ENCODE data around the gene PSMG3.

The PSMG3 gene

DNA sequence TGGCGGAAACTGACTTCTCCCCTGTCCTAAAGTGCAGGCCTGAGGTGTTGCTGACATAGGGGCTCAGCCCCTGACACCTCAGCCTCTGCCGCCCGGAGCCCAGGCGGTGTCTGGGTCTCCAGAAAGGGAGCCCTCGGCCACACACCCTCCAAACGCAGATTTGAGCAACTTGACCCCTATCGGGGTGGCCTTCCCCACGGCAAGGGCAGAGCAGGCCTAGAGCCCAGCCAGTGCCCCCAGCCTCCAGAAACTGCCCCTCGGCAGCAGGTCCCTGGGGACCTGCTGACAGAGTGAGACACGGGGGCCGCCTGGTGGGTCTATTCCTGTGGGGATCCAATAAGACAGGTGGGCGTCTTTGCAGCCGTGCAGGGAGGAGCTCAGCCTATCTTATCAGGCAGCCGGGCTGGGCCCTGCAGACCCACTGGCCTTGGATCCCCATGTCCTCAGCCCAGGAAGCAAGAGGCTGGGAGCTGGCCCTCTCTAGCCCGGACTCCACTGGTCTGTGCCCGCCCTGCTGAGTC lies 24.9 kb downstream of the PSMG3 start:
- DNase-seq (ENCODE audit: low read depth), result no peak

DNA sequence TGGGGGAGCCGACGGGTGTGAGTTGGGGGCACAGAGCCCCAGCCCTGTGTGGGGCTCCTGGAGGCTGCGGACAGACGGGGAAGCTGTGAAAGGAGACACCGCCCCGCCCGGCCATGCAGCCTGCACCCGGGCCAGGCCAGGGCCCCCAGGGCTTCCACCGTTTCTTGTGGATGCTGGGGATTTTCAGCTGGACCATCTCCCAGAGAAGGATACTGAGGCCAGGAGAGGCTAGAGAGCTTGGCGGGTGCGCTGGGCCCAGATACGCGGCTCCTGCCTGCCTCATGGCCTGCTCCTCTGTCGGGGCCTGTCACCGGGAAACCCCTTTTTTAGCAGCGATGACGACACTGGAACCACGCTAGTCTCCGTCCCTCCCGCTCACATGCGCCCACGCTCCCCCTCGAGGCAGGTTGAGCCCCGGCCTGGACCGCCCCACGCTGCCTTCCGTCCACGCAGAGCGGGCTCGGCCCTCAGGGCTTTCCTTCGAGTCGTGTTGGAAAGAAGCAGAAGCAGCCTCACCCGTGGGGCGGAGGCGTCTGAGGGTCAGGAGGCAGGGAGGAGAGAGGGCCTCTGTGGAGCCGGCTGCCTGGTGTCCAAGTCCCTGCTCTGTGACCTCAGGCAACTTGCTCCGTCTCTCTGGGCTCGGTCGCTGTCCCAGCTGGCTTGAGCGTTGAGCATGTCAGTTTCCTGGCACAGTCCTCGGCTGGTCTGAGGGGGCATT lies 25.5 kb downstream of the PSMG3 start:
- no peak for DNase-seq (ENCODE audit: low read depth)

DNA sequence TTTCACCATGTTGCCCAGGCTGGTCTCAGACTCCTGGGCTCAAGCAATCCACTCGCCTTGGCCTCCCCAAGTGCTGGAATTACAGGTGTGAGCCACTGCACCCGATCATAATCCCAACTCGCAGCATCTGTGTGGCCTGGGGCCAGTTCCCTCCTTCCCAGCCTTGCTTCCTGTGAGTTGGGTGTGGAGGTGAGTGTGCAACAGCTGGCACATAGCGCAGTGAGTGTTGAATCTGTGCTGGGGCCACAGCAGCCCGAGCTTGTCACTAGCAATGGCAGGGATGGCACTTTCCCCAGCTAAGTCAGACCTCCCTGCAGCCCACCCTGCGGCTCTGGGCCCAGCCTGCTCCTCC lies 26.0 kb downstream of the PSMG3 start:
- DNase-seq (ENCODE audit: low read depth), result no peak

DNA sequence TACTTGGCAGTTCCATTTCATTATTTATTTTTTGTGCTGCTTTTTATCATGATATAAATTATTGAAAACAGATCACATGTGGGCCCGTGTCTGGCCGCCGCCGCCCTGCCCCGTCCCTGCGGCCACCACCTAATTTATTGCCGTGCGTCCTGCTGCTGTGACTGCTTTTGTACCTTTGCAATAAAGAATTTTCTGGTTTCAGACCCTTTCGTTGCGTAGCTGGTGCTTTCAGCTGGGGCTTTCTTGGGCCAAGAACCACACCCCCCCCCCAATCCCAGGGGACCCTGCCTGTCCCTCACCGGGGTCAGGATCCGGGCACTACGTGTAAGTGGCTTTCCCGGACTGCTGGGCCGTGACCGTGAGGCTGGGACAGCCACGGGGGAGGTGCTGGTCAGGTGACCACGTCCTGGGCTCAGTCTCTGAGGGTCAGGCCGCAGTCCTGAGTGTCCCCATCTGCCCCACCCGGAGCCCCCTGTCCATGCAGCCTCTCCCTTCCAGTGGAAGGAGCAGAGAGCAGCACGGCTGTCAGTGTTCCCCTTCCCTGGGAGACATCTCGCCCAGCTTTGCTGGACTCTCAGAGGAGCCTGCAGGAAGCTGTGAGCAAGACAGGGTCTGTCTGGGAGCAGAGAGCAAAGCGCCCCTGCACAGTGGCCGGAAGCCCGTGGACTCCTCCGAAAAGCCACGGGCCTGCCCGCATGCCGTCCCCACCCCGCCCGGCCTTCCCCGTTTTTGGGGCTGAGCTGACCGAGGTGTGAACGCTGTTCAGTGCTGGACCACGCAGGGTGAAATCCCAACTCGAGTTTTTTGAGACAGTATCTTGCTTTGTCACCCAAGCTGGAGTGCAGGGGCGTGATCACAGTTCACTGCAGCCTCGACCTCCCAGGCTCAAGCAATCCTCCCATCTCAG lies 26.7 kb downstream of the PSMG3 start:
- no peak for DNase-seq (ENCODE audit: low read depth)

DNA sequence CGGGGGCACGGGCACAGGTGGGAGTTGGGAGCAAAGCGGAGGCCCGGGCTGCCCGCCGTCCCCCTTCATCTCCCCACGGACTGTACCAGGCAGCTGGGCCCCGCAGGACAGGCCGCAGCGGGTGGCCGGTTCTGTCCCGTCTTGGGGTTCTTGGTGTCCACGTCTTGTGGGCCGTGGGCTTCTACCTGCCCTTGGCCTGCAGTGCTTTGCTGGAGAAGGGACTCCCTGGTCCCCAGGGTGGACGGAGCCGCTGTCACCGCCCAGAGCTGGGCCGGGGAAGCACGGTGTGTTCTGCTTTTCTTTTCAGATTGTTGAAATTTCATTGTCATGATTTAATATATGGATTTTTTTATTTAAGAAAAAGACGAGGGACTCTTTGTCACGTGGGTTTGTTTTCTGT lies 27.5 kb downstream of the PSMG3 start:
- DNase-seq (ENCODE audit: low read depth), result no peak

DNA sequence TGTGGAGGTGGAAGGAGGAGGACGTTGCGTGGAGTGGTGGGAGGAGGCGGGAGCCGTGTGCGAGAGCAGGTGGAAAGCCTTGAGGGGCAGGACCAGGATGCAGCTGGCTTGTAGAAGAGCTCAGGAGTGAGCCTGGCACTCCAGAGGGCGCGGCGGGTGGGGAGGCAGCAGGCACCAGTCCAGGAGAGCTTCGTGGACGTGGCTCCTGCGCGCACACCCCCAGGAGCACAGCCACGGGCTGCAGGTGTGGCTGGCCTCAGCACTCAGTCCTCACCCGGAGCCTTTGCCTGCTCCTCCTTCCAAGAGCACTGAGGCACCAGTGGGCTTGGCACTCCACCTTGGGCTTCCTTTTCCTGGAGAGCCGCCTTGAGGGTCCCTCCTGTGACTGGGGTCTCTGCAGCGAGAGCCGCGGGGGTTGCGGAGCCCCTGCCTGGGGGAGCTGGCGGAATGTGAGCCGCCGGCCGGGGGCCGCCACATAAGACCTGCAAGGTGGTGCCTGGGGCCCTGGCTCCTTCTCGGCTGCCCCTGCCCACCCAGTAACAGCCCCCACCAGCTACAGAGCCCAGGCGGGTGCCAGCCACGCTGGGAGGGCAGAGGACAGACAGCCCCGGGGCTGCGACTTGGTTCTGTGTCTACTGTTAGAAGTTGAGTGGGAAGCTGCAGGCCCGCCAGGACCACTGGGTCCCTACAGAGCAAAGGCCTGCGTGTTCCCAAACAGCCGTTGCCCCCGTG lies 28.2 kb downstream of the PSMG3 start:
- DNase-seq (ENCODE audit: low read depth), result no peak

DNA sequence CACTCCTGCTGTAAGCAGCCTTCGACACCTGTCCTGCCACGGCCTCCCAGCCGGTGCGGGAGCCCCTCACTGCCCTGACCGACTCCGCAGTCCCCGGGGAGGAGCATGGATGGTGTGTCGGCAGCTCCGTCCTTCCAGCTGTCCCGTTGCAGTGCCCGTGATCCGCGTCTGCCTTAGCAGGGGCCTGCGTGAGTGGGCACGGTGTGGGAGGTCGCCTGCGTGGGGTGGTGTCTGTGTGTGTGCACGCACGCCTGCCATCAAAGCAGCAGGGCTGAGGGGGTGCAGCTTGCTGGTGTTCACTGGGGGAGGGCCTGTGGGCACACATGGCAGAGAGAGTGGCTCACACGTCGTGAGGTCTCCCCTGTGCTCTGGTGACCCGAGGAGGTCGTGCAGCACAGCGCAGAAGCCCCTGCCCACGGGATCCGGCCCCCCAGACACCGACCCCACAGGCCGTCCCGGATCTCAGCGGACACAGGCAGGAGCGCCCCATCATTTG lies 29.0 kb downstream of the PSMG3 start:
- no peak for DNase-seq (ENCODE audit: low read depth)

DNA sequence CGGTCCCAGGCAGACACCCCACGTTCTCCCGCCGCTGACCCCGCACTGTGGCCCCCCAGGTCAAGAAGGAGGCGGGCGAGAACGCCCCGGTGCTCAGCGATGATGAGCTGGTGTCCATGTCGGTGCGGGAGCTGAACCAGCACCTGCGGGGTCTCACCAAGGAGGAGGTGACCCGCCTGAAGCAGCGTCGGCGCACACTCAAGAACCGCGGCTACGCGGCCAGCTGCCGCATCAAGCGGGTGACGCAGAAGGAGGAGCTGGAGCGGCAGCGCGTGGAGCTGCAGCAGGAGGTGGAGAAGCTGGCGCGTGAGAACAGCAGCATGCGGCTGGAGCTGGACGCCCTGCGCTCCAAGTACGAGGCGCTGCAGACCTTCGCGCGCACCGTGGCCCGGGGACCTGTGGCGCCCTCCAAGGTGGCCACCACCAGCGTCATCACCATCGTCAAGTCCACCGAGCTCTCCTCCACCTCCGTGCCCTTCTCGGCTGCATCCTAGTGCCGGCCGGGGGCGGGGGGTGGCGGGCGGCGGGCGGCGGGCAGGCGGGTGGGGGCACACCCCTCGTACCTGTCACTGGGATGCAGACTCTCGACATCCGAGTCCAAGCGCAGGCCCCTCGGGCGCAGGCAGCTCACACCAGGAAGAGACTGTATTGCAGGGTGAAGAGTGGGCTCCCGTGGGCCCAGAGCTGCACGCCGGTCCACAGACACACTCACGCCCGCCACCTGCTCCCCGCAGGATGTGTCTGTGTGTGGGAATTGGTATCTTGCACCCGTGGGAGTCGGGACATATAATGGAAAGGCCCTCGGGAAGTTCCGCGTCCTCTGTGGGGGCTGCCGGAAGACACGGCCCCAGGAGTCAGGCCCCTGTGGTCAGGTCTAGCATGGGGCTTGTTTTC lies 29.7 kb downstream of the PSMG3 start:
- no peak for DNase-seq (ENCODE audit: low read depth)

DNA sequence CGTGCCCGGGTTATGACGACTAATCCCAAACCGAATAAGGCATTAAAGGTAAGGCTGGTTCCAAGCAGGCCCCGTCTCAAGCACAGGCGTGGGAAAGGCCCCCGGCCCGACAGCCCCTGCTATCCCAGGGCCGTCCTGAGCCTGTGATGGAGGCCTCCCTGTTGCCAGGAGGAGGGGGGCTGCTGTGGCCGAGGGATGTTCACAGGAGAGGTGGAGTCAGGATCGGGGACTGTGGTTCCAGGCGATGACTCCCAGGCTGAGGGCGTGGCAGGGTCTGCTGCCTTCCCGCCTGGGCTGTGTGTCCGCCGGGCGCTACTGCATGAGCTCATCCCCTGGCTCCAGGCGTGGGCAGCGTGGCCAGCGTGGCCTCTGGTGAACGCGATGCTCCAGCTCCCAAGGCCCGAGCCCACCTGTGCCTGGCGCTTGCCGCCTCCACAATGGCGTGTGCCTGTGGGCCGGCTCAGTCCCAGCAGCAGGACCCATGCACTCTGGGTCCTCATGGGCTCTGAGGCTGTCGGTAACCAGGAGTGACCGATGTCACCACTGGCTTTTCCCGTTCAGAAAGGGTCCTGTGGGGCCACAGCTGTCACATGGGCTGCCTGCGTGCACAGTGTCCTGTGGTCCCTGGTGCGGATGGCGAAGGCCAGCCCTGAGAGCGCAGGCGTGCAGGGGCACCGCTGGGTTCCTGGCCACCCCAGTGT lies 30.5 kb downstream of the PSMG3 start:
- no peak for DNase-seq (ENCODE audit: low read depth)

DNA sequence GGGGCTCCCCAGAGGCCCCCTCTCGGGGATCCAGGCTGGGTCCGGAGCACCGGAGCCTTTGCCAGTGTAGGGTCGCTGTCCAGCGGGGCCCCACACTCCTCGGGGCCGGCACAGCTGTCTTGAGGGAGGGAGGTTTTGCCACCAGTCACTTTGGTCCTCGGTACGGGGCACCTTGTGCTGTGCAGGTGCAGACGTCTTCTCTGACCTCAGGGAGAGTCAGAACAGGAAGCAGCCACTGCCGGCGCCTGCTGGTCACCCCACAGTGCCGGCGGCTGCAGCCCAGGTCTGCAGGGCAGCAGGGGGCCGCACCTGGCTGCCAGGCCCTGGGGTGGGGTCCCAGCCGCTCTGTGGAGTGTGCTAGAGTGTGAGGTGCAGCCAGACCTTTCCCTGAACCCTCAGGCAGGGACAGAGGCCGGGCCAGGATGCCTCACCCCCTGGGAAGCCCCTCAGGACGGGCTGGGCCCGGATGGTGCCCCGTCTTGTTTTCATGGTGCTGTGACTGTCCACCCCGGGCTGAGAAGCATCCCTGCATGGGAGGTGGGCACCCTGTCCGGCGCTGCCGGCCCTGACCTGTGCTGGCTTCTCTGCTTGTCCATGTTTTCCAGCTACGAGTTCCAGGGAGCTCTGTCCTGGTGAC lies 31.2 kb downstream of the PSMG3 start:
- DNase-seq (ENCODE audit: low read depth), result no peak

DNA sequence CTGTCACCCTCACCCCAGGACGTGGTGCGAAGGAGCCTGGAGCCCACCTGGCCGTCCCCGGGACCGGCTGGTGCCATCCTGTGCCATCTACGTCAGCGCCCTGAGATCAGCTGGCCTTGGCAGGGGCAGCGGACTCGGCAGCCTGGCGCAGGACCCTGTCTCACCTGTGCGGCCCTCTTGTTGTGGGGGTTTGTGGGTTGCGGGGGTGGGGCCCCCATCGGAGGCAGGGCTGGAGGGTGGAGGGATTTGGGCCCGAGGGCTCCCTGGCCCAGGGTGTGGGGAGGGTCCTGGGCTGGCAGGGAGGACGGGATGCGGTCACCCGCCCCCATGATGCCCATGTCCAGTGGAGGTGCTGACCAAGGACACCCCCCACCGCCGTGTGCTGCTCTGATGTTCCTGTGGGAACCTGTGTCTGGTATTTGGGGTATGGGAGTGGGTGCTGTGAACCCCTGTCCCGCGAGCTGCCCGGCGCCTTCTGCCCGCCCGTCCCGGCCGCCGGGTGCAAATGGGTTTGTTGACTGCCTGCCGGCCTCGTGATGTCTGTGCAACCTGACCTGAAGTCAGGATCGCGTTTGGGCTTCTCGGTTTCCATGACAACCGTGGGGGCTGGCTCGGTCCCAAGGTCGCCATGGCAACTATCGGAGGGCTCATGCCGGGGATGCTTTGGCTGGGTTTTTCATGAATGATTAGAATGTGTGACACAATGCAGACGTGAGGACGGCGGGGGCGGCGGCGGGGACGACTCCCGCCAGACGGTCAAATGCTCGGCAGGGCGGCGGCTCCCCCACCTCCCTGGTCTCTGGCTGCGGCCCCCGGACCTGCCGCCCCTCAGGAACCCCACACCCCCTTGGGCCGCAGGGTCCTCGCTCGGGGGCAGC lies 32.1 kb downstream of the PSMG3 start:
- peak; percentile 62 for DNase-seq (ENCODE audit: low read depth)

DNA sequence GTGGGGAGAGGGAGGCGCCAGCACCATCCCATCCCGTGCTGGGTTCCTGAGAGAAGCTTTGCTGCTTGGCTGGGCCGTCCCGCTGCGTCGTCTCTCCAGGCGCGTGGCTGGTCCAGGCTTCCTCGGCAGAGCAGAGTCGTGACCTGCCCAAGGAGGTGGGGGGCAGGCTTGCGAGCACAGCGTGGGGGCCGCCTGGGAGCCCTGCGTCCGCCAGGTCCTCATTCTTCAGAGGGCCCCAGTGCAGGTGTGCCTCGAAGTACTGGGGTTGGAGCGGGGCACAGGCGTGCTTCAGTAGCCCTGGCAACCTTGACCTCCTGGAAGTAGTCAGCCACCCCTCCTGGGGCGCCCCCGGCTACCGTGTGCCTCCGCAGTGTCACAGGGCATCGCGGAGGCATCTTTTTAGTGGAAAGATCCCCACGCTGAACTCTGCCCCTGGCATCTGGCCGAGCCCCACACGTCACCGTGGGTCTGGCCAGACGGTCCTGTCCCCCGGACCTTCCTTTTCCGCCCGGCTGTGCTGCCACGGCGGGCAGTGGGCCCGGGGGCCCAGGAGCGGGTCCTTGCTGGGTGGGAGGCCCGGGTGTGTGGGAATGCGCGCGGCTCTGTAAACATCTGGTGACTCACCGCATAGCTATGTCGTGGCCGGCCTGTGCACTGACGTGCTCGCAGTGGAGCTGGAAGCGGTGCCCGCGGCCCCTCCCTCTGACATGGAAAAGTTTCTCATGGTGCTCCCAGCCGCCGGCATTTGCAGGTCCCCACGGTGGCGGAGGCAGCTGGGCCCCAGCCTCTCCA lies 32.9 kb downstream of the PSMG3 start:
- peak; percentile 98 for DNase-seq (ENCODE audit: low read depth)

DNA sequence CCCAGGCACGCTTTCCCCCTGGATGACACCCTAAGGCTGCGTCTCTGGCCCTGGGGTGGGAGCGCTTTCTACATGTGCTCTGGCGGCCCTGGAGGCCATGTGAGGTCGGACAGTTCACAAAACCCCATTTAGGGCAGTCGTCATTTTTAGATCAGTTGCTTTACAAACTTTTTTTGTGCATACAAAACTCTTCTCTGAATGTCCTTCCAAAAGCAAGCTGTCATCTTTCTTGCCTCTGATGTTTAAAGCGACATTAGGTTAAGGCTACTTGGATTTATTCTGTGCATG lies 33.4 kb downstream of the PSMG3 start:
- no peak for DNase-seq (ENCODE audit: low read depth)

DNA sequence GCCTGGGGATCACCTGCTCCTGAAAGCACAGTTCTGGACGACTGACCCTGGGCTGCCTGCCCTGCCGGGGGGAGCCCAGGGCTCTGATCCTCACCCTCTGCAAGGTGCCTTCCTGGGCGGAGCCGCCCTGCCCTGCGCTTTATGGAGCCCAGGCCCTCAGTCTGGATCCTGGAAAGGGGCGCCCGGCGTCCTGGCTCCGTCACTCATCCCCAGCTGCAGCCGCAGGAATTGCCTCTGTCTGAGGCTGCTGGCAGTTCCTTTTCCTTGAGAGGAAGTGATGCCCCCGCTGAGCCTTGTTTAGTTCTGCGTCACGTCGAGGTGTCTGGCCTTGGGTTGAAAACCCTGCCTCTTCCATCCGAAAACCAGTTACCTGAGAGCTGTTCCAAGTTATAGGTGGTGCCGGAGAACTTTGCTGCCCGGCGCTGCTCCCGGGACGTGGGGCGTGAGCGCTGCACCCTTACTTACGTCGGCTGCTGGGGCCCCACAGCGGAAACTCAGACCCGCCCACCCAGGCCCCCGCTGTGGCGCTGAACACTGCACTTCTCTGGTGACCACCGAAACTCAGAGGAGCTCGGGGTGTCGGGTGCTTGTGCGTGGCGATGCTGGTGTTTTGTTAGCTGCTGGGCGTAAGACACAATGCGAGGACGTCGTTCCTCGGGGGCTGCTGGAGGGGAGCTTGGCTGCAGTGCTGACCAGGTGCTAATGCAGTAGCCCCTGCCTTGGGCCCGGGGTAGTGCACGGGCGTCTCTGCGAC lies 34.0 kb downstream of the PSMG3 start:
- no peak for DNase-seq (ENCODE audit: low read depth)

DNA sequence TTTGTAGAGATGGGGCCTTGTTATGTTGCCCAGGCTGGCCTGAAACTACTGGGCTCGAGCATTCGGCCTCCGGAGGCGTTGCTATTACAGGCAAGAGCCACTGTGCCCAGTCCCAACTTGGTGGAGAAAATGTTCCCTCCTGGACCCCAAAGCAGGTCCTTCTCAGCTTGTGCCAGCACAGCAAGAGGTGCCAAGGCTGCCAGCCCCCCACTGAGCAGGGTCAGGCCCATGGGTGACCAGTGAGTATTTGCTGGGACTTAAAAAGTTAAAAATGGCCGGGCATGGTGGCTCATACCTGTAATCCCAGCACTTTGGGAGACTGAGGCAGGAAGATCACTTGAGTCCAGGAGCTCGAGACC lies 34.8 kb downstream of the PSMG3 start:
- DNase-seq (ENCODE audit: low read depth), result no peak

DNA sequence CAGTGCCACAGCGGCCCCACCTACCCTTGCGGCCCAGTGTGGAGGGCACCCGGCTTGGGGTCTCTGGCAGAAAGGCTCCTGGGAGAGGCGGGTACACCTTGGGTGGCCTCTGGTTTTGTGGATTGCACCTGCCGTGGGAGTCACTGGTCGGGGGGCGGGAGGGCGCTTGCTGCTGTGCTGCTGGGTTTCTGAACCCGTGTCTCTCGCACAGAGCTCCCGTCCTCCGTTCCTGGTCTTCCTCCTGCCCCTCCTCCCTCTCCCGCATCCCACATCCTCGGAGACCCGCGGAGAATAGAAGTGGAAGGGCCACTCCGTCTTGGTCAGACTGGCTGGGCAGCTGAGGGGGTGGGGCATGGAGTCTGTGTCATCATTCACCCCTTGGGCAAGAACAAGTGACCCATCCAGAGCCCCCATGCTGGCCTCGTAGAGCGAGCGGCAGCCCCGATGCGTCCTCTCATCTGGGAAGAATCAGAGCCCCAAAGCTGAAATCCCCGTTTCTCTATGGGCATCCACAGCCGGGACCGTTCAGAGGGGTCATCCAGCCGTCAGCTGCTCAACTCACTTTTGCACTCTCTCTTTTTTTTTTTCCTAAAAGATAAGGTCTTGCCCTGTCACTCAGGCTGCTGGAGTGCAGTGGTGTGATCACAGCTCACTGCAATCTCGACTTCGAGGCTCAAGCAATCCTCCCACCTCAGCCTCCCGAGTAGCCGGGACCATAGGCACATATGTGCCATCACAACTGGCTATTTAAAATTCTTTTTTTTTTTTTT lies 35.3 kb downstream of the PSMG3 start:
- no peak for DNase-seq (ENCODE audit: low read depth)

Data from GM04504 (cell line).